ENCODE data around the gene POU5F1.

The POU5F1 gene

GRCh38 chr6:31120151-31120915, 50.1 kb downstream of the POU5F1 start, which contains the start of gene CDSN:
Gene CDSN (minus strand): TSS chr6:31120446. CDS start chr6:31120419, 27 bp downstream.
- TF ChIP-seq, protein P1, sequence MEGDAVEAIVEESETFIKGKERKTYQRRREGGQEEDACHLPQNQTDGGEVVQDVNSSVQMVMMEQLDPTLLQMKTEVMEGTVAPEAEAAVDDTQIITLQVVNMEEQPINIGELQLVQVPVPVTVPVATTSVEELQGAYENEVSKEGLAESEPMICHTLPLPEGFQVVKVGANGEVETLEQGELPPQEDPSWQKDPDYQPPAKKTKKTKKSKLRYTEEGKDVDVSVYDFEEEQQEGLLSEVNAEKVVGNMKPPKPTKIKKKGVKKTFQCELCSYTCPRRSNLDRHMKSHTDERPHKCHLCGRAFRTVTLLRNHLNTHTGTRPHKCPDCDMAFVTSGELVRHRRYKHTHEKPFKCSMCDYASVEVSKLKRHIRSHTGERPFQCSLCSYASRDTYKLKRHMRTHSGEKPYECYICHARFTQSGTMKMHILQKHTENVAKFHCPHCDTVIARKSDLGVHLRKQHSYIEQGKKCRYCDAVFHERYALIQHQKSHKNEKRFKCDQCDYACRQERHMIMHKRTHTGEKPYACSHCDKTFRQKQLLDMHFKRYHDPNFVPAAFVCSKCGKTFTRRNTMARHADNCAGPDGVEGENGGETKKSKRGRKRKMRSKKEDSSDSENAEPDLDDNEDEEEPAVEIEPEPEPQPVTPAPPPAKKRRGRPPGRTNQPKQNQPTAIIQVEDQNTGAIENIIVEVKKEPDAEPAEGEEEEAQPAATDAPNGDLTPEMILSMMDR (IDR thresholded peaks at IDR 0.05; ENCODE audit: insufficient read depth, low read depth, low read length, missing control alignments) = no peak
- H3K4me3 ChIP-seq (ENCODE audit: low read depth, low read length) = no peak within 1 kb of the TSS
- no peak for DNase-seq (ENCODE audit: low read depth)

DNA sequence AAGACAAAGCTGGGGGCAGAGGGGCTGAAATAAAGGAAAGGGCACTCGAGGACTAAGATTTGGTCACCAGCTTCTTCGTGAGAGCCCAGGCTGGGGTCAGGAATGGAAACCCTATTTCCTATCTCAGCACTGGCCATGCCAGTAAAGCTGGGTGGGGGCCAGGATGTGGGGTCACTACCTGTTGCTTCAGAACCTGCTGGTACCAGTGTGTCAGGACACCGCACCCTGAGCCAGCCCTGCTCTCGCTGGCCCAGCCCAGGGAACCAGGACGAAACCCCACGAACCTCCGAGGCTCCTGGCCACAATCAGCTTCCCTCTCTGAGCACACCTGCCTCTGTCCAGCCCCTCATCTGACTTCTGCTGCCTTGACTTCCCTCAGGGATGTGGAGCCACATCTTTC, 52.3 kb downstream of the POU5F1 start:
- TF ChIP-seq, protein P1 (IDR thresholded peaks at IDR 0.05; ENCODE audit: insufficient read depth, low read depth, low read length, missing control alignments) = no peak
- H3K4me3 ChIP-seq (ENCODE audit: low read depth, low read length) = no peak overlapping the region
- DNase-seq (ENCODE audit: low read depth) = no peak

DNA sequence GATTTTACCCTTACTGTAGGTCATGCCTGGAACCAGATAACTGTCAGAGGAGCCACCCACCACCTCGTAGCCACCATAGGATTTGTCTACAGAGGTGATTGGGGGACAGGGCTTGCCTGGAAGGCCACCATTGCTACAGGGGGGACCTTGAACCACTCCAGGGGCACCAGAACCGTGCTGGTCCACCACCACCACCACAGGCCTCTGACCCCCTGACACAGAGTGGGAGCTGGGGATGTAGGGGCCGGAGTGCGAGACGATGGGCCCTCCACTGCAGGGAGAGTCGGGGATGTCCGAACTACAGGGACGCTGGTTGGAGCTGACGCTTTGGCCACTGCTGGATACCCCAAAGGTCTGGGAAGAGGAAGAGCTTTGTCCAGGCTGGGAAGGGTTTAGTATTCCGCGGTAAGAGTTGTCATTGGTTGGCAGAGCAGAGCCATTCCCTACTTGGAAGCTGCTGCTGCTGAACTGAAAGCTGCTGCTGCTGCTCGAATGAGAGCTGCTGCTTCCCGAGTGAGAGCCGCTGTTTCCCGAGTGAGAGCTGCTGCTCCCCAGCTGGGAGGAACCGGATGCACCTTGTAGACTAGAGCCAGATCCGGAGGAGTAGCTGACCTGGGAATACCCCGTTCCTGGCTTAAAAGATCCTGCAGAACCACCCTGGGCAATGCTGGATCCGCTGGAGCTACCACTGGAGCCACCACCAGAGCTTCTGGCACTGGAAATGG, 53.7 kb downstream of the POU5F1 start:
- TF ChIP-seq, protein P1 (IDR thresholded peaks at IDR 0.05; ENCODE audit: insufficient read depth, low read depth, low read length, missing control alignments) = no peak
- H3K4me3 ChIP-seq (ENCODE audit: low read depth, low read length) = no peak overlapping the region

GRCh38 chr6:31115941-31116560, 54.4 kb downstream of the POU5F1 start:
- TF ChIP-seq, protein P1 (IDR thresholded peaks at IDR 0.05; ENCODE audit: insufficient read depth, low read depth, low read length, missing control alignments) = no peak
- DNase-seq (ENCODE audit: low read depth) = no peak
- no peak overlapping the region for H3K4me3 ChIP-seq (ENCODE audit: low read depth, low read length)

More for the DNA sequence above, 53.7 kb downstream of the POU5F1 start:
- no peak for DNase-seq (ENCODE audit: low read depth)

GRCh38 chr6:31114970-31115849, 55.3 kb downstream of the POU5F1 start:
- H3K4me3 ChIP-seq (ENCODE audit: low read depth, low read length) = no peak overlapping the region
- TF ChIP-seq, protein P1 (IDR thresholded peaks at IDR 0.05; ENCODE audit: insufficient read depth, low read depth, low read length, missing control alignments) = no peak
- no peak for DNase-seq (ENCODE audit: low read depth)

- TF ChIP-seq, protein P1 (IDR thresholded peaks at IDR 0.05; ENCODE audit: insufficient read depth, low read depth, low read length, missing control alignments) = no peak
- no peak for DNase-seq (ENCODE audit: low read depth)
- H3K4me3 ChIP-seq (ENCODE audit: low read depth, low read length) = no peak within 1 kb of the TSS
Observed at GRCh38 chr6:31114541-31114878, 56.0 kb downstream of the POU5F1 start, which contains the start of gene PSORS1C1. Gene PSORS1C1 (plus strand): TSS chr6:31114800. CDS start chr6:31129633, 14,833 bp downstream.
